GM23338 (cell line): ENCODE data around the gene AKNA. TPM values are rescaled to one million over a fixed set of nuclear protein-coding genes. Genes with fewer than 3 reads are reported as not detected.

Experiments
- ATAC-seq: fragments of 200-7000 bp; cut with Tn5 transposase; 3 replicates; pipeline ENCODE4 v1.9.1; 2020
- DNase-seq: peaks from one replicate; pipeline ENCODE4 v3.0.0-alpha.2; 2015; ENCODE audit warnings: low spot score
- H2AFZ ChIP-seq: fragments of 200-600 bp; sonication (generic); 2 replicates; pipeline ENCODE4 v1.8.0; 2016; ENCODE audit warnings: antibody characterized with exemption, mild to moderate bottlenecking, moderate library complexity
- H3F3A ChIP-seq: fragments of 200-600 bp; sonication (generic); replicated peaks from 2 replicates; pipeline ENCODE4 v1.8.0; 2017; ENCODE audit warnings: antibody characterized with exemption, mixed run types, low read depth
- H3K27ac ChIP-seq: fragments of 200-600 bp; sonication (generic); 2 replicates; pipeline ENCODE4 v1.6.1; 2016; ENCODE audit warnings: low read depth
- H3K27me3 ChIP-seq: fragments of 200-600 bp; sonication (generic); 2 replicates; pipeline ENCODE4 v1.8.0; 2016; ENCODE audit warnings: mild to moderate bottlenecking, mixed run types, moderate library complexity; ENCODE audit not compliant: insufficient read depth
- H3K36me3 ChIP-seq: fragments of 200-600 bp; sonication (generic); 2 replicates; pipeline ENCODE4 v1.8.0; 2016; ENCODE audit warnings: mild to moderate bottlenecking; ENCODE audit not compliant: insufficient read depth
- H3K4me1 ChIP-seq: fragments of 200-600 bp; sonication (generic); 2 replicates; pipeline ENCODE4 v1.8.0; 2016; ENCODE audit warnings: mild to moderate bottlenecking, moderate library complexity; ENCODE audit not compliant: insufficient read depth
- H3K4me2 ChIP-seq: fragments of 200-600 bp; sonication (generic); 2 replicates; pipeline ENCODE4 v1.7.1; 2017; ENCODE audit warnings: mixed run types
- H3K4me3 ChIP-seq: fragments of 200-600 bp; sonication (generic); 2 replicates; pipeline ENCODE4 v1.6.1; 2016; ENCODE audit warnings: mixed run types
- H3K79me2 ChIP-seq: fragments of 200-600 bp; sonication (generic); replicated peaks from 2 replicates; pipeline ENCODE4 v1.8.0; 2017; ENCODE audit warnings: mild to moderate bottlenecking; ENCODE audit not compliant: insufficient read depth
- H3K9me2 ChIP-seq: fragments of 200-600 bp; sonication (generic); 2 replicates; pipeline ENCODE4 v1.8.0; 2017; ENCODE audit not compliant: insufficient read depth
- H4K20me1 ChIP-seq: fragments of 200-600 bp; sonication (generic); replicated peaks from 2 replicates; pipeline ENCODE4 v1.8.0; 2017; ENCODE audit warnings: mild to moderate bottlenecking; ENCODE audit not compliant: insufficient read depth
- H3K27ac Mint-ChIP-seq: 2 replicates; pipeline ENCODE4 v1.8.0; 2020; ENCODE audit warnings: inconsistent platforms, mild to moderate bottlenecking, moderate library complexity, mixed read lengths
- H3K27me3 Mint-ChIP-seq: 3 replicates; pipeline ENCODE4 v1.8.0; 2022; ENCODE audit warnings: low read depth, mild to moderate bottlenecking, moderate library complexity, mixed read lengths, inconsistent platforms; ENCODE audit not compliant: insufficient read depth, poor library complexity
- H3K36me3 Mint-ChIP-seq: 3 replicates; pipeline ENCODE4 v1.8.0; 2021; ENCODE audit warnings: low read depth, mild to moderate bottlenecking, inconsistent platforms, moderate library complexity, mixed read lengths
- H3K4me1 Mint-ChIP-seq: 3 replicates; pipeline ENCODE4 v1.8.0; 2020; ENCODE audit warnings: mild to moderate bottlenecking, inconsistent platforms, mixed read lengths
- H3K4me3 Mint-ChIP-seq: 3 replicates; pipeline ENCODE4 v1.8.0; 2021; ENCODE audit warnings: moderate library complexity, mild to moderate bottlenecking, inconsistent platforms, mixed read lengths
- H3K9me3 Mint-ChIP-seq: 3 replicates; pipeline ENCODE4 v1.8.0; 2020; ENCODE audit warnings: moderate library complexity, mild to moderate bottlenecking, inconsistent platforms, mixed read lengths
- CREB1 ChIP-seq: fragments of 250-450 bp; sonication (Bioruptor Pico); IDR thresholded peaks from 2 replicates; pipeline ENCODE4 v1.5.0; 2020; ENCODE audit warnings: low read depth, mild to moderate bottlenecking, moderate library complexity
- JUNB ChIP-seq: IDR thresholded peaks from one replicate; pipeline ENCODE4 v1.6.1; 2016; ENCODE audit warnings: antibody characterized with exemption; ENCODE audit not compliant: unreplicated experiment
- NANOG ChIP-seq: IDR thresholded peaks from 2 replicates; pipeline ENCODE4 v1.6.1; 2016; ENCODE audit warnings: antibody characterized with exemption, borderline replicate concordance
- POLR2AphosphoS5 ChIP-seq: IDR thresholded peaks from 2 replicates; pipeline ENCODE4 v1.6.1; 2016; ENCODE audit warnings: antibody characterized with exemption, low read depth
- STAT1 ChIP-seq: IDR thresholded peaks from one replicate; pipeline ENCODE4 v1.6.1; 2016; ENCODE audit warnings: antibody characterized with exemption; ENCODE audit not compliant: unreplicated experiment
- ZNF114 ChIP-seq: fragments of 250-450 bp; sonication (Bioruptor Pico); IDR thresholded peaks from 2 replicates; pipeline ENCODE4 v1.5.0; 2020; ENCODE audit warnings: mild to moderate bottlenecking, moderate library complexity
- polyA plus RNA-seq: library from polyadenylated mRNA; unstranded; fragments of >200 nt; fragmentation: Nextera tagmentation; extraction: Ambion mirVana; gene quantifications from 2 replicates; pipeline ENCODE4 v1.2.1, GENCODE V29; 2016
- total RNA-seq: library from RNA; depleted of rRNA; stranded (reverse); fragments of >200 nt; shearing (Covaris generic); gene quantifications from 2 replicates; pipeline ENCODE4 v1.2.3, GENCODE V29; 2014
- TF ChIP-seq, protein P1 (sequence below): fragments of 250-450 bp; sonication (Bioruptor Pico); IDR thresholded peaks from 2 replicates; pipeline ENCODE4 v1.5.0; 2020; ENCODE audit warnings: mild to moderate bottlenecking, moderate library complexity
- TF ChIP-seq, protein P2 (sequence below): IDR thresholded peaks from one replicate; pipeline ENCODE4 v1.6.1; 2018; ENCODE audit warnings: antibody characterized with exemption; ENCODE audit not compliant: unreplicated experiment
- TF ChIP-seq, protein P3 (sequence below): IDR thresholded peaks from 2 replicates; pipeline ENCODE4 v1.6.1; 2016; ENCODE audit warnings: antibody characterized with exemption

Gene AKNA
- total and polyA plus RNA-seq, 2 experiments from 2014 or later, result 9.0 to 28.1 TPM

DNA sequence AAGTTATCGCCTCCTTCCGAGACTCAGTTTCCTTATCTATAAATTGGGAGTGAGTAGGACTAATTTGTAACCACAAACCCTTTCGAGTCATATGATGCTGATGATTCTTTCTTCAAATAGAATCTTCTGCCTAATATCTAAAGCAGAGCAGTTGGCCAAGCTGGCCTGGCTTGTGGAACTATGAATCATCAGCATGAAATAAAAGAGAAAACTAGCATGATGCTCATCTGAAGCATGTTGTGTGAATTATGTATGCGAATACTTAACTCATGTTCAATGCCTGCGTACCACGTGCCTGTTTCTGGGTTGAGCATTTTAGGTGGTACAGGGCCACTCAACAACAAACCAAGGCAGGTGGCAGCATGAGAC is 79.9 kb downstream of the AKNA start:
- Histone ChIP-seq H4K20me1 (no peaks in the 10 kb centered on the region), H3K9me2 (no peaks in the 10 kb centered on the region), H2AFZ (no peak overlapping the region), H3K27ac (no peak overlapping the region), H3K4me3 (no peak overlapping the region), H3F3A (peaks cover 6% of the 10 kb centered on the region; the same call in 1 of the 2 replicates), H3K27me3 (no peaks in the 10 kb centered on the region), H3K79me2 (no peaks in the 10 kb centered on the region), H3K36me3 (no peaks in the 10 kb centered on the region), H3K4me2 (no peak overlapping the region), H3K4me1 (no peaks in the 10 kb centered on the region)
- ATAC-seq, result no peak
- no peak for DNase-seq
- Mint-ChIP-seq H3K4me3 (no peak overlapping the region), H3K27me3 (peaks cover 5% of the 10 kb centered on the region), H3K9me3 (no peaks in the 10 kb centered on the region), H3K36me3 (peaks cover 6% of the 10 kb centered on the region; the same call in 1 of the 3 replicates), H3K4me1 (peaks cover 7% of the 10 kb centered on the region), H3K27ac (no peak overlapping the region)
- TF ChIP-seq, protein P1, sequence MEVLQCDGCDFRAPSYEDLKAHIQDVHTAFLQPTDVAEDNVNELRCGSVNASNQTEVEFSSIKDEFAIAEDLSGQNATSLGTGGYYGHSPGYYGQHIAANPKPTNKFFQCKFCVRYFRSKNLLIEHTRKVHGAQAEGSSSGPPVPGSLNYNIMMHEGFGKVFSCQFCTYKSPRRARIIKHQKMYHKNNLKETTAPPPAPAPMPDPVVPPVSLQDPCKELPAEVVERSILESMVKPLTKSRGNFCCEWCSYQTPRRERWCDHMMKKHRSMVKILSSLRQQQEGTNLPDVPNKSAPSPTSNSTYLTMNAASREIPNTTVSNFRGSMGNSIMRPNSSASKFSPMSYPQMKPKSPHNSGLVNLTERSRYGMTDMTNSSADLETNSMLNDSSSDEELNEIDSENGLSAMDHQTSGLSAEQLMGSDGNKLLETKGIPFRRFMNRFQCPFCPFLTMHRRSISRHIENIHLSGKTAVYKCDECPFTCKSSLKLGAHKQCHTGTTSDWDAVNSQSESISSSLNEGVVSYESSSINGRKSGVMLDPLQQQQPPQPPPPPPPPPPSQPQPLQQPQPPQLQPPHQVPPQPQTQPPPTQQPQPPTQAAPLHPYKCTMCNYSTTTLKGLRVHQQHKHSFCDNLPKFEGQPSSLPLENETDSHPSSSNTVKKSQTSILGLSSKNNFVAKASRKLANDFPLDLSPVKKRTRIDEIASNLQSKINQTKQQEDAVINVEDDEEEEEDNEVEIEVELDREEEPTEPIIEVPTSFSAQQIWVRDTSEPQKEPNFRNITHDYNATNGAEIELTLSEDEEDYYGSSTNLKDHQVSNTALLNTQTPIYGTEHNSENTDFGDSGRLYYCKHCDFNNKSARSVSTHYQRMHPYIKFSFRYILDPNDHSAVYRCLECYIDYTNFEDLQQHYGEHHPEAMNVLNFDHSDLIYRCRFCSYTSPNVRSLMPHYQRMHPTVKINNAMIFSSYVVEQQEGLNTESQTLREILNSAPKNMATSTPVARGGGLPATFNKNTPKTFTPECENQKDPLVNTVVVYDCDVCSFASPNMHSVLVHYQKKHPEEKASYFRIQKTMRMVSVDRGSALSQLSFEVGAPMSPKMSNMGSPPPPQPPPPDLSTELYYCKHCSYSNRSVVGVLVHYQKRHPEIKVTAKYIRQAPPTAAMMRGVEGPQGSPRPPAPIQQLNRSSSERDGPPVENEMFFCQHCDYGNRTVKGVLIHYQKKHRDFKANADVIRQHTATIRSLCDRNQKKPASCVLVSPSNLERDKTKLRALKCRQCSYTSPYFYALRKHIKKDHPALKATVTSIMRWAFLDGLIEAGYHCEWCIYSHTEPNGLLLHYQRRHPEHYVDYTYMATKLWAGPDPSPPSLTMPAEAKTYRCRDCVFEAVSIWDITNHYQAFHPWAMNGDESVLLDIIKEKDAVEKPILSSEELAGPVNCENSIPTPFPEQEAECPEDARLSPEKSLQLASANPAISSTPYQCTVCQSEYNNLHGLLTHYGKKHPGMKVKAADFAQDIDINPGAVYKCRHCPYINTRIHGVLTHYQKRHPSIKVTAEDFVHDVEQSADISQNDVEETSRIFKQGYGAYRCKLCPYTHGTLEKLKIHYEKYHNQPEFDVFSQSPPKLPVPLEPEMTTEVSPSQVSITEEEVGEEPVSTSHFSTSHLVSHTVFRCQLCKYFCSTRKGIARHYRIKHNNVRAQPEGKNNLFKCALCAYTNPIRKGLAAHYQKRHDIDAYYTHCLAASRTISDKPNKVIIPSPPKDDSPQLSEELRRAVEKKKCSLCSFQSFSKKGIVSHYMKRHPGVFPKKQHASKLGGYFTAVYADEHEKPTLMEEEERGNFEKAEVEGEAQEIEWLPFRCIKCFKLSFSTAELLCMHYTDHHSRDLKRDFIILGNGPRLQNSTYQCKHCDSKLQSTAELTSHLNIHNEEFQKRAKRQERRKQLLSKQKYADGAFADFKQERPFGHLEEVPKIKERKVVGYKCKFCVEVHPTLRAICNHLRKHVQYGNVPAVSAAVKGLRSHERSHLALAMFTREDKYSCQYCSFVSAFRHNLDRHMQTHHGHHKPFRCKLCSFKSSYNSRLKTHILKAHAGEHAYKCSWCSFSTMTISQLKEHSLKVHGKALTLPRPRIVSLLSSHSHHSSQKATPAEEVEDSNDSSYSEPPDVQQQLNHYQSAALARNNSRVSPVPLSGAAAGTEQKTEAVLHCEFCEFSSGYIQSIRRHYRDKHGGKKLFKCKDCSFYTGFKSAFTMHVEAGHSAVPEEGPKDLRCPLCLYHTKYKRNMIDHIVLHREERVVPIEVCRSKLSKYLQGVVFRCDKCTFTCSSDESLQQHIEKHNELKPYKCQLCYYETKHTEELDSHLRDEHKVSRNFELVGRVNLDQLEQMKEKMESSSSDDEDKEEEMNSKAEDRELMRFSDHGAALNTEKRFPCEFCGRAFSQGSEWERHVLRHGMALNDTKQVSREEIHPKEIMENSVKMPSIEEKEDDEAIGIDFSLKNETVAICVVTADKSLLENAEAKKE (CRISPR knock-in tag), result no peak
- TF ChIP-seq POLR2AphosphoS5 (no peak), CREB1 (CRISPR knock-in tag) (no peak), ZNF114 (no peak), JUNB (no peak), STAT1 (no peak), NANOG (no peak)
- TF ChIP-seq, protein P2, sequence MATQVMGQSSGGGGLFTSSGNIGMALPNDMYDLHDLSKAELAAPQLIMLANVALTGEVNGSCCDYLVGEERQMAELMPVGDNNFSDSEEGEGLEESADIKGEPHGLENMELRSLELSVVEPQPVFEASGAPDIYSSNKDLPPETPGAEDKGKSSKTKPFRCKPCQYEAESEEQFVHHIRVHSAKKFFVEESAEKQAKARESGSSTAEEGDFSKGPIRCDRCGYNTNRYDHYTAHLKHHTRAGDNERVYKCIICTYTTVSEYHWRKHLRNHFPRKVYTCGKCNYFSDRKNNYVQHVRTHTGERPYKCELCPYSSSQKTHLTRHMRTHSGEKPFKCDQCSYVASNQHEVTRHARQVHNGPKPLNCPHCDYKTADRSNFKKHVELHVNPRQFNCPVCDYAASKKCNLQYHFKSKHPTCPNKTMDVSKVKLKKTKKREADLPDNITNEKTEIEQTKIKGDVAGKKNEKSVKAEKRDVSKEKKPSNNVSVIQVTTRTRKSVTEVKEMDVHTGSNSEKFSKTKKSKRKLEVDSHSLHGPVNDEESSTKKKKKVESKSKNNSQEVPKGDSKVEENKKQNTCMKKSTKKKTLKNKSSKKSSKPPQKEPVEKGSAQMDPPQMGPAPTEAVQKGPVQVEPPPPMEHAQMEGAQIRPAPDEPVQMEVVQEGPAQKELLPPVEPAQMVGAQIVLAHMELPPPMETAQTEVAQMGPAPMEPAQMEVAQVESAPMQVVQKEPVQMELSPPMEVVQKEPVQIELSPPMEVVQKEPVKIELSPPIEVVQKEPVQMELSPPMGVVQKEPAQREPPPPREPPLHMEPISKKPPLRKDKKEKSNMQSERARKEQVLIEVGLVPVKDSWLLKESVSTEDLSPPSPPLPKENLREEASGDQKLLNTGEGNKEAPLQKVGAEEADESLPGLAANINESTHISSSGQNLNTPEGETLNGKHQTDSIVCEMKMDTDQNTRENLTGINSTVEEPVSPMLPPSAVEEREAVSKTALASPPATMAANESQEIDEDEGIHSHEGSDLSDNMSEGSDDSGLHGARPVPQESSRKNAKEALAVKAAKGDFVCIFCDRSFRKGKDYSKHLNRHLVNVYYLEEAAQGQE, result no peak
- TF ChIP-seq, protein P3, sequence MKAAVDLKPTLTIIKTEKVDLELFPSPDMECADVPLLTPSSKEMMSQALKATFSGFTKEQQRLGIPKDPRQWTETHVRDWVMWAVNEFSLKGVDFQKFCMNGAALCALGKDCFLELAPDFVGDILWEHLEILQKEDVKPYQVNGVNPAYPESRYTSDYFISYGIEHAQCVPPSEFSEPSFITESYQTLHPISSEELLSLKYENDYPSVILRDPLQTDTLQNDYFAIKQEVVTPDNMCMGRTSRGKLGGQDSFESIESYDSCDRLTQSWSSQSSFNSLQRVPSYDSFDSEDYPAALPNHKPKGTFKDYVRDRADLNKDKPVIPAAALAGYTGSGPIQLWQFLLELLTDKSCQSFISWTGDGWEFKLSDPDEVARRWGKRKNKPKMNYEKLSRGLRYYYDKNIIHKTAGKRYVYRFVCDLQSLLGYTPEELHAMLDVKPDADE, result no peak
